NCI-H1694 (cell line): Measurements from ENCODE around the gene CYB561A3.
"Not testable (repeated sequence)": the region's sequence is repeated elsewhere in the genome, so short reads cannot be mapped to it uniquely, and the experiment has no call there.

Source experiments
- DNase-seq: peaks from one replicate; lab custom pipeline; 2025; lab: John Stamatoyannopoulos, UW

The CYB561A3 gene, protein sequence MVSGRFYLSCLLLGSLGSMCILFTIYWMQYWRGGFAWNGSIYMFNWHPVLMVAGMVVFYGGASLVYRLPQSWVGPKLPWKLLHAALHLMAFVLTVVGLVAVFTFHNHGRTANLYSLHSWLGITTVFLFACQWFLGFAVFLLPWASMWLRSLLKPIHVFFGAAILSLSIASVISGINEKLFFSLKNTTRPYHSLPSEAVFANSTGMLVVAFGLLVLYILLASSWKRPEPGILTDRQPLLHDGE

GRCh38 chr11:61361741-61362541, at the start of gene CYB561A3, which contains the start of gene TMEM138:
Gene CYB561A3, minus strand, starts transcription at chr11:61361882. Its CDS starts 5,169 bp downstream, at chr11:61356713.
Gene TMEM138, plus strand, starts transcription at chr11:61362374. Its CDS starts 2,017 bp downstream, at chr11:61364391.
- peak; percentile 87 for DNase-seq

DNA sequence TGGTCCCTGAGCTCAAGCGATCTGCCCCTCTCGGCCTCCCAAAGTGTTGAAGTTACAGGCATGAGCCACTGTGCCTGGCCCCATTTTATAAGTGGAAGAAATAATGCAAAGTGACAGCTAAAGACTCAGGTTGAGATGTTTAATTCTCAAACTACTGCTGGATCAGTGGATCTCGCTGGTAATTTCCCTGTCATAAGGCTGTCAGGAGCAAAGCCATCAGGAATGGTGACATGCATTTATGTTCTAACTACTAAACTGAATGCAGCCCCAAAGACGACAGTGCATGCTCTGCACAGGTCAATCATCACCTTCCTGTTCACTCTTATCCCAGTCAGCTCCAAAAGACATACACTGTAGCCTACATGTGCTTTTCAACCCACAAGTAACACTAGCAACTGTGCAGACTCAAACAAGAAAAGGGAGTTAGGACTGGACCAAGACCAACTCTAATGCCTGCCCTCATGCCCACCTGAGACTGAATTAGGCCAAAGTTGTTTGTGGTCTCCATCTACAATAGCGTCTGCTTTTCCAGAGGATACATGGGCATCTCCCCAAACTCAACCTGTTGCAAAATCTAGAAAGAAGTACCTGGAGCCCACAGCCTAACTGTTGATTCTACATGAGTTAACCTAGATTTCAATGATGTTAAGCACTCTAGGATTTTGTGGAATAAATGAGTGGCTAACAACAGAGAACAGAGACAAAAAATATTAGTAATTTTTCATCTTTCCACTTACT, 45.5 kb upstream of the CYB561A3 start:
- no peak for DNase-seq

- DNase-seq = no peak
Measured at GRCh38 chr11:61406067-61406466, 44.4 kb upstream of the CYB561A3 start.

DNA sequence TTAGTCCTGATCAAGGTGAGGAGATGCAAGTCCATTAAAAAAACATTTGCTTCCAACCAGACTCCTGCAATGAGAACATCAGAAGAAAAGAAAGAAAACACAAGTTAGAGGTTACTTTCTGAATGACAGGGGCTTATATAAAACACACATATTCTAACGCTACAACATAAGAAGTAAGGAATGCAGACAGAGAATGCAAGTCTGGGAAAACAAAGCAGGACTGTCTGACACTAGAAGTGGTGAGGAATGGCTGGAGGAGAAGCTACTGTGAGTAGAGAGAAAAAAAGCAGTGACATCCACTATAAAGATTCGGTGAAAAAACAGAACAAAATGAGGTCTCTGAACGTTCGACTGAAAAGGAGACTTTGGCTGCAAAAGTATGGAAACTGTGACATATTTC, 43.0 kb upstream of the CYB561A3 start:
- no peak for DNase-seq

GRCh38 chr11:61404103-61404502, 42.4 kb upstream of the CYB561A3 start:
- no peak for DNase-seq

GRCh38 chr11:61403658-61404057, 42.0 kb upstream of the CYB561A3 start:
- no peak for DNase-seq

- no peak for DNase-seq
Measured at GRCh38 chr11:61401573-61401972, 39.9 kb upstream of the CYB561A3 start.

DNA sequence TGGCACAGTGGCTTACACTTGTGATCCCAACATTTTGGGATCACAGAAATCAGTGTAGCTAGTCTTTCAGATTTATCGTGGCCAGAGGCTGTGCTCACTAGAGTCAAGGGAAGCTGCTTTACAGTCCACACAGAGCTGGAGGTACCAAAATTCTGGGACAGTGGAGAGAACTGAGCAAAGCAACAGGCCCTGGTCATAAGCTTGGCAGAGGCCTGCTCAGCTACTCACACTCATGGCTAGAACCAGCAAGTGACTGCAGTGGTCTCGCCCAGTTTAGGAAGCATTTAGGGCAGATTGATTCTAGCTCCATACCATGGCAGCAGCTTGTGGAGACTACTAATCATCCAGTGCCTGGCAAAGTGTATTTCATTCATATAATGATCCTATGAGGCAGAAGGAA, 39.5 kb upstream of the CYB561A3 start:
- DNase-seq = no peak

- DNase-seq = no peak
Measured at GRCh38 chr11:61392981-61393595, 31.4 kb upstream of the CYB561A3 start.

GRCh38 chr11:61390161-61390560, 28.5 kb upstream of the CYB561A3 start:
- no peak for DNase-seq

- no peak for DNase-seq
Measured at GRCh38 chr11:61384271-61385242, 22.9 kb upstream of the CYB561A3 start.

DNA sequence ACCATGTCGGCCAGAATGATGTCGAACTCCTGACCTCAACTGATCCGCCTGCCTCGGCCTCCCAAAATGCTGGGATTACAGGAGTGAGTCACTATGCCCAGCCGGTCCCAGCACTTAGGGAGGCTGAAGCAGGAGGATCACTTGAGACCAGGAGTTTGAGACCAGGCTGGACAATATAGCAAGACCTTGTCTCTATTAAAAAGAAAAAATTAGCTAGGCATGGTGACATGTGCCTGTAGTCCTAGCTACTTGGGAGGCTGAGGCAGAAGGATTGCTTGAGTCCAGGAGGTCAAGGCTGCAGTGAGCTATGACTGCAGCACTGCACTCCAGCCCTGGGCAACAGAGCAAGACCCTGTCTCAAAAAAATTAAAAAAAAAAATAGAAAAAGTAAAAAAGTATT, 22.2 kb upstream of the CYB561A3 start:
- not testable (repeated sequence) for DNase-seq

DNA sequence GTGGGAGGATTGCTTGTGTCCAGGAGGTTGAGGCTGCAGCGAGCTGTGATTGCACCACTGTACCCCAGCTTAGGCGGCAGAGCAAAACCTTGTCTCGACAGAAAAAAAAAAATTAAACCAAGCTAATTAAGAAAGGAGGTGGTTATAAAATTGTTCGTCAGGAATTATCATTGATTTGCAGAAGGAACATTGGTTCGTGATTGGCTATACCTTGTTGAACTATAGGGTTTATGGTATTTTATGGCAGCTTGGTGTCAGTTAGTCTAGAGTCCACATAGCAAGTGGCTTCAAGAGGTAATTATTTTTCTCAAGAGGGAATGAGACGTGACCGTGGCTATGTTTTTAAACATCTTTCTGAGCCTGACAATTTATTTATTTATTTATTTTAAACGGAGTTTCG, 19.2 kb upstream of the CYB561A3 start:
- no peak for DNase-seq

GRCh38 chr11:61378713-61379313, 17.1 kb upstream of the CYB561A3 start:
- no peak for DNase-seq

- DNase-seq = no peak
Measured at GRCh38 chr11:61377461-61378160, 15.9 kb upstream of the CYB561A3 start.

GRCh38 chr11:61375761-61376108, 14.1 kb upstream of the CYB561A3 start:
- DNase-seq = no peak

- no peak for DNase-seq
Measured at GRCh38 chr11:61372659-61373420, 11.2 kb upstream of the CYB561A3 start.

DNA sequence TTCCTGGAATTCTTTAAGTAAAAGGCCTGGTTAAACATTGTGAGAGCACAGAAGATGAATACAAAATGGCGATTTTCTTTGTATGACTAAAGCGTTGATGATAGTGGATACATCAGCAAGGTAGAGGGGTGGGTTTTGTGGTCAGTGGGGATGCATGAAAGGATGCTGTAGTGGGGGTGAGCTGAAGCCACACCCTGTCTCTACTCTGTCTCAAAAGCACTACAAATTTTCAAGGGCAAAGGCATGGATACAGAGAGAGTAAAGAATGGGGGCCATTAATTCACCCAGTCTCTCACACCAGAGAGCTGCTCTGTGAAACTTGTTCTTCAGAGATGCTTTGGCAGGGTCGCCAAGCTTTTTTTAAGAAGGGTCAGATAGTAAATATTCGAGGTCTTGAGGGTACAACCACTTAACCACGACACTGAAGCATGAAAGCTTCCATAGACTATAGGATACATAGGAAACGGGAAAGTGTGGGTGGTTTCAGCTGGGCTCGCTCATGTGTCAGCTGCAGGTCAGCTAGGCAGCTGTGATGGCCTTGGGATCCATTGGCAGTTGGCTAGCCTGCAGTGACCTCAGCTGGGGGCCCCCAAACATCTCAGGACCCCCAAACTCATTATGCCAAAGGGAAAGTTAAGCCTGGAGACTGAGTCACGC, 8.8 kb upstream of the CYB561A3 start:
- DNase-seq = no peak
